CD8-positive, alpha-beta memory T cell (primary cell): ENCODE data around the gene FCER1A. TPM values are rescaled to one million over a fixed set of nuclear protein-coding genes. Genes with fewer than 3 reads are reported as not detected.

ENCODE experiments used
- CTCF ChIA-PET: fragments of 350-600 bp; sonication (Branson Sonifier 250); formaldehyde crosslinking; loops from one replicate; lab custom pipeline; 2021; ENCODE audit warnings: antibody characterized with exemption; lab: Charles Lee
- POLR2A ChIA-PET: fragments of 350-600 bp; sonication (Branson Sonifier 250); formaldehyde crosslinking; loops from one replicate; lab custom pipeline; 2021; ENCODE audit warnings: antibody characterized with exemption; lab: Charles Lee
- DNase-seq, 5 donors: peaks; one replicate each; pipeline versions ENCODE4 v3.0.0 to v3.0.0-alpha.2; 2020 to 2022; ENCODE audit warnings: mixed read lengths in 1 of 5
- H3K27ac ChIP-seq: one replicate; pipeline ENCODE4 v1.7.0; 2013; ENCODE audit warnings: low read depth, mild to moderate bottlenecking, low read length, moderate library complexity
- H3K27me3 ChIP-seq: 2 replicates; pipeline ENCODE4 v1.7.0; 2013; ENCODE audit warnings: low read length, mild to moderate bottlenecking; ENCODE audit not compliant: insufficient read depth, poor library complexity, severe bottlenecking
- H3K36me3 ChIP-seq: 2 replicates; pipeline ENCODE4 v1.7.0; 2013; ENCODE audit warnings: mild to moderate bottlenecking, low read length, moderate library complexity; ENCODE audit not compliant: insufficient read depth
- H3K4me1 ChIP-seq: 2 replicates; pipeline ENCODE4 v1.7.0; 2013; ENCODE audit warnings: mild to moderate bottlenecking, low read length, moderate library complexity; ENCODE audit not compliant: insufficient read depth
- H3K4me3 ChIP-seq: 2 replicates; pipeline ENCODE4 v1.7.0; 2013; ENCODE audit warnings: mild to moderate bottlenecking, low read length
- H3K9me3 ChIP-seq: 2 replicates; pipeline ENCODE4 v1.7.0; 2013; ENCODE audit warnings: mild to moderate bottlenecking, low read length
- H3K27ac Mint-ChIP-seq, 8 donors: one replicate each; pipeline ENCODE4 v1.8.0; 2020 to 2021; ENCODE audit warnings: mixed read lengths in 8 of 8, mild to moderate bottlenecking in 6 of 8, inconsistent platforms in 3 of 8, moderate library complexity in 3 of 8
- H3K27me3 Mint-ChIP-seq, 2 donors: one replicate each; pipeline ENCODE4 v1.8.0; 2020 to 2021; ENCODE audit warnings: mixed read lengths in 2 of 2, mild to moderate bottlenecking in 1 of 2, moderate library complexity in 1 of 2
- H3K36me3 Mint-ChIP-seq, 3 donors: one replicate each; pipeline ENCODE4 v1.8.0; 2020 to 2021; ENCODE audit warnings: mixed read lengths in 3 of 3, inconsistent platforms in 1 of 3, mild to moderate bottlenecking in 1 of 3
- H3K4me1 Mint-ChIP-seq, 3 donors: one replicate each; pipeline ENCODE4 v1.8.0; 2020 to 2021; ENCODE audit warnings: mixed read lengths in 3 of 3, inconsistent platforms in 1 of 3, mild to moderate bottlenecking in 1 of 3
- H3K4me3 Mint-ChIP-seq, 7 donors: one replicate each; pipeline ENCODE4 v1.8.0; 2020 to 2021; ENCODE audit warnings: mixed read lengths in 7 of 7, mild to moderate bottlenecking in 6 of 7, moderate library complexity in 4 of 7, inconsistent platforms in 2 of 7
- H3K9me3 Mint-ChIP-seq, 5 donors: one replicate each; pipeline ENCODE4 v1.8.0; 2020 to 2022; ENCODE audit warnings: mixed read lengths in 5 of 5, mild to moderate bottlenecking in 3 of 5, moderate library complexity in 2 of 5, inconsistent platforms in 1 of 5
- polyA plus RNA-seq: library from polyadenylated mRNA; unstranded; fragments of 300-500 nt; fragmentation: Illumina TruSeq; gene quantifications from one replicate; pipeline ENCODE4 v1.2.3, GENCODE V29; 2021
- total RNA-seq, 2 experiments: library from RNA; stranded (reverse); gene quantifications; one replicate each; pipeline ENCODE4 v1.2.3, GENCODE V29; 2021

The FCER1A gene
- total RNA-seq (not detected), polyA plus RNA-seq (not detected)

DNA sequence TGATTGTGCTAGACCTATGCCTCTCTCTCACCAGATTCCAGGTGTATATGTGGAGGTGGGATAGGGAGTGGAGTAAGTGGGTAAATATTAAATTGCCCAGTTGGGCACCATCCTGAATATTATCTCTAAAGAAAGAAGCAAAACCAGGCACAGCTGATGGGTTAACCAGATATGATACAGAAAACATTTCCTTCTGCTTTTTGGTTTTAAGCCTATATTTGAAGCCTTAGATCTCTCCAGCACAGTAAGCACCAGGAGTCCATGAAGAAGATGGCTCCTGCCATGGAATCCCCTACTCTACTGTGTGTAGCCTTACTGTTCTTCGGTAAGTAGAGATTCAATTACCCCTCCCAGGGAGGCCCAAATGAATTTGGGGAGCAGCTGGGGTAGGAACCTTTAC, at the start of gene FCER1A:
Gene FCER1A (plus strand): TSS at position 242 of the 400 bp plus-strand sequence. CDS start 29 bp downstream, at position 271.
- no peak for DNase-seq
- Histone ChIP-seq H3K36me3 (no peaks in the 10 kb centered on the region), H3K4me1 (no peaks in the 10 kb centered on the region), H3K4me3 (no peak within 1 kb of the TSS), H3K9me3 (no peaks in the 10 kb centered on the region), H3K27me3 (peaks cover 6% of the 10 kb centered on the region), H3K27ac (no peak within 1 kb of the TSS)
- H3K9me3 Mint-ChIP-seq = no peaks in the 10 kb centered on the region
- ChIA-PET POLR2A (no interaction called here), CTCF (no interaction called here)
- H3K4me3 Mint-ChIP-seq = peak within 1 kb of the TSS in 1 of 7 donors; percentile 24
- no peak within 1 kb of the TSS for H3K27ac Mint-ChIP-seq
- no peaks in the 10 kb centered on the region for H3K4me1 Mint-ChIP-seq
- H3K36me3 Mint-ChIP-seq = no peaks in the 10 kb centered on the region
- H3K27me3 Mint-ChIP-seq = peaks cover 13 to 44% of the 10 kb centered on the region in 2 donors

DNA sequence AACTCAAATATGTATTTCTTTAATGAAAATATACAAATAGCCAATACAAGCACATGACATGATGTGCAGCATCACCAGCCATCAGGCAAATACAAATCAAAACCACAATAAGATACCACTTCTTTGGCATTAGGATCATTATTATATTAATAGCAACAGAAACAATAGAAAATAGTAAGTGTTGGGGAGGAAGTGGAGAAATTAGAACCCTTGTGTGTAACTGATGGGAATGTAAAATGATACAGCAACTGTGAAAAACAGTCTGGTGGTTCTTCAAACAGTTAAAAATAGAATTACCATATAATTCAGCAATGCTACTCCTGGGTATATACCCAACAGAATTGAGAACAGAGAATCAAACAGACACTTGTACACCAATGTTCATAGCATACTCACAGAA, 40.8 kb upstream of the FCER1A start:
- Mint-ChIP-seq H3K27ac (no peak overlapping the region), H3K9me3 (peaks cover under 1 to 10% (median 3%) of the 10 kb centered on the region in 5 donors), H3K4me1 (peaks cover 0 to 1% (median 0%) of the 10 kb centered on the region in 3 donors), H3K27me3 (peaks cover 2 to 23% of the 10 kb centered on the region in 2 donors), H3K4me3 (no peak overlapping the region), H3K36me3 (peaks cover 0 to 1% (median 0%) of the 10 kb centered on the region in 3 donors)
- Histone ChIP-seq H3K27ac (no peak overlapping the region), H3K9me3 (no peaks in the 10 kb centered on the region), H3K36me3 (no peaks in the 10 kb centered on the region), H3K4me3 (no peak overlapping the region), H3K4me1 (no peaks in the 10 kb centered on the region), H3K27me3 (no peaks in the 10 kb centered on the region)
- CTCF ChIA-PET = no interaction called here
- no peak for DNase-seq
- POLR2A ChIA-PET = no interaction called here

DNA sequence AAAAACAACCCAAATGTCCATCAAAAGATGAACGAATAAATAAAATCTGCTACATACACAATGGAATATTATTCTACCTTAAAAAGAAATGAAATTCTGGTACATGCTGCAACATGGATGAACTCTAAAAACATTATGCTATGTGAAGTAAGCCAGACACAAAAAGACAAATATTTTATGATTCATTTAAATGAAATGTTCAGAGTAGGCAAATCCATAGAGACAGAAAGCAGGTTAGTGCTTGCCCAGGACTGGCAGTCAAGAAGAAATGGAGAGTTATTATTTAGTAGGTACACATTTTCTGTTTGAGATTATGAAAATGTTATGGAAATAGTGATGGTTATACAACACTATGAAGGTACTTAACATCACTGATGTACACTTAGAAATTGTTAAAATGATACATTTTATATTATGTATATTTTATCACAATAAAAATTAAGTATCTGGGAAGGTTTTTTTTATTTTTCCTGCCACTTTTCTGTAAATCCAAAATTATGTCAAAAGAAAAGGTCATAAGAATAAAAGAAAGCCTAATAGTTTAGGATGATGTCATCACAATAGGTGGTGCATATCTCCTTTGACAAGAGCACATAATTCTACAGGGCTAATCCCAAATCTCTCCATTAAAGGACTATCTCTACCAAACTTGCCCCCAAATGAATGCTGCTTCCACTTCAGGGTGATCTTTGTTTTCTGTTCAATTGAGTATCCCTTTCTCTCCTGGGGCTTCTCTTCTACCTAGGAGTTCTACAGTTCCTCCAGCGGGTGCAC, 40.2 kb upstream of the FCER1A start:
- ChIA-PET POLR2A (no interaction called here), CTCF (no interaction called here)
- Mint-ChIP-seq H3K36me3 (peaks cover 0 to 6% (median 0%) of the 10 kb centered on the region in 3 donors), H3K27me3 (peaks cover 2 to 28% of the 10 kb centered on the region in 2 donors), H3K9me3 (peaks cover 0 to 6% (median 2%) of the 10 kb centered on the region in 5 donors), H3K4me1 (peaks cover 0 to 7% (median 3%) of the 10 kb centered on the region in 3 donors), H3K4me3 (no peak overlapping the region), H3K27ac (no peak overlapping the region)
- H3K36me3 ChIP-seq = no peaks in the 10 kb centered on the region
- H3K4me3 ChIP-seq = no peak overlapping the region
- DNase-seq = no peak
- no peak overlapping the region for H3K27ac ChIP-seq
- no peaks in the 10 kb centered on the region for H3K9me3 ChIP-seq
- no peaks in the 10 kb centered on the region for H3K27me3 ChIP-seq
- H3K4me1 ChIP-seq = no peaks in the 10 kb centered on the region

DNA sequence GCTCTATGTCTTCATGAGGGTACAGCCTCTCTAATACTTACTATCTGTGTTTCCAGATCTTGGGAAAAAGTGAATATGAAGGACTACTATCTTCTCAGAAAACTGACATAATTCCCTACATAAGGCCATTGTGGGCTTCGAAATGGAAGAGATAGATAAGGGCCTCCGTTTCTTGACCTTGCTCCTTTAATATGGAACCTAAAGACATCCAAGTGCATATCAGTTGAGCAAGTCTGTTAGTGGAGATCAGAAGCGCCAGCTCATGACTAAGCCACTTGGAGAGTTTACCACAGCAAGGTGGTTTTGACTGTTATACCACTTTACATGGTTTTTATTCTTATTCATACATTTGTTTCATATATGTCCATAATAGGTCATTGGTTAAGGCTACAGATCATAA, 35.3 kb upstream of the FCER1A start:
- Mint-ChIP-seq H3K4me1 (peaks cover 0 to 7% (median 4%) of the 10 kb centered on the region in 3 donors), H3K27me3 (peaks cover 14 to 64% of the 10 kb centered on the region in 2 donors), H3K27ac (no peak overlapping the region), H3K36me3 (peaks cover 0 to 6% (median 0%) of the 10 kb centered on the region in 3 donors), H3K9me3 (peaks cover 0 to 4% (median 0%) of the 10 kb centered on the region in 5 donors), H3K4me3 (no peak overlapping the region)
- DNase-seq = no peak
- Histone ChIP-seq H3K4me1 (no peaks in the 10 kb centered on the region), H3K9me3 (no peaks in the 10 kb centered on the region), H3K4me3 (no peak overlapping the region), H3K27ac (no peak overlapping the region), H3K36me3 (no peaks in the 10 kb centered on the region), H3K27me3 (no peaks in the 10 kb centered on the region)
- CTCF ChIA-PET = no interaction called here
- POLR2A ChIA-PET = no interaction called here

DNA sequence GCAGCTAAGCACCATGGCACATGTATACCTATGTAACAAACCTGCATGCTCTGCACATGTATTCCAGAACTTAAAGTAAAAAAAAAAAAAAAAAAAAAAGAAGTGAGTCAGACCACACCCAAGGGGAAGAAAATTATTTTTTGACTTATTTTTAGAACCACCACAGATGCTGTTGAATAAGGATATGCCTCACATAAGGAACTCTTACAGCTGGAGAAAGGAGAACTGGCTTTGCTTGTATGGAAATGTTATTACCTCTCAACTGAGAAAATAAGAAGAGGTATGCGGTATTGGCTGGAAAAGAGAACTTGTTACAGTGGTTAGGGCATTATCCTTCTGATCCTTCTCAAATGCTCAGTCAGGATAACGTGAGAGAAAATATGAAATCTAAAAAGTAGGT, 27.5 kb upstream of the FCER1A start:
- H3K9me3 ChIP-seq = no peaks in the 10 kb centered on the region
- no peak overlapping the region for H3K27ac ChIP-seq
- no peaks in the 10 kb centered on the region for H3K36me3 ChIP-seq
- Mint-ChIP-seq H3K36me3 (no peaks in the 10 kb centered on the region), H3K4me3 (no peak overlapping the region), H3K4me1 (no peaks in the 10 kb centered on the region), H3K9me3 (peaks cover 0 to 4% (median 0%) of the 10 kb centered on the region in 5 donors), H3K27me3 (peaks cover 10 to 47% of the 10 kb centered on the region in 2 donors), H3K27ac (no peak overlapping the region)
- H3K4me1 ChIP-seq = no peaks in the 10 kb centered on the region
- ChIA-PET POLR2A (no interaction called here), CTCF (no interaction called here)
- no peaks in the 10 kb centered on the region for H3K27me3 ChIP-seq
- no peak overlapping the region for H3K4me3 ChIP-seq
- no peak for DNase-seq

DNA sequence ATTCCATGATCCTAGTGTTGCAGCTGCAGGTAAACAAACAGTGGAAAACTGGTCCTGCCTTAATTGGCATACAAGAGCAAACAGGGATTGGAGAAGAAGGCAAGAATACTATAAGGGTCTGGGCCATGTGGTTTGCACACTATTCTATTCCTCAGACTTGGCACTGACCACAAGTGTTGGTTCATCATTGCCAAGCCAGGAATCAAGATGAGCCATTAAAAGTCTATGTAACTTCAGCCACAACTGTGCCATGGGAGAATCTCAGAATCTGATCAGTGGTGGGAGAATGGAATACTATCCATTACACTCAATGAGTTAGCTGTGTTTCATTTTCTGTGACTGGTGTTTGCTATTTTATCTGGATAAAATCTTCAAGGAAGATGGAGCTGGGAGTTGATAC, 26.2 kb upstream of the FCER1A start:
- no peak overlapping the region for H3K27ac Mint-ChIP-seq
- peaks cover 10 to 39% of the 10 kb centered on the region in 2 donors for H3K27me3 Mint-ChIP-seq
- peaks cover 0 to 2% (median 0%) of the 10 kb centered on the region in 5 donors for H3K9me3 Mint-ChIP-seq
- H3K4me3 ChIP-seq = no peak overlapping the region
- no peak for DNase-seq
- no peaks in the 10 kb centered on the region for H3K9me3 ChIP-seq
- ChIA-PET CTCF (no interaction called here), POLR2A (no interaction called here)
- H3K4me3 Mint-ChIP-seq = no peak overlapping the region
- no peaks in the 10 kb centered on the region for H3K4me1 Mint-ChIP-seq
- no peaks in the 10 kb centered on the region for H3K36me3 Mint-ChIP-seq
- no peak overlapping the region for H3K27ac ChIP-seq
- no peaks in the 10 kb centered on the region for H3K4me1 ChIP-seq
- no peaks in the 10 kb centered on the region for H3K27me3 ChIP-seq
- no peaks in the 10 kb centered on the region for H3K36me3 ChIP-seq

DNA sequence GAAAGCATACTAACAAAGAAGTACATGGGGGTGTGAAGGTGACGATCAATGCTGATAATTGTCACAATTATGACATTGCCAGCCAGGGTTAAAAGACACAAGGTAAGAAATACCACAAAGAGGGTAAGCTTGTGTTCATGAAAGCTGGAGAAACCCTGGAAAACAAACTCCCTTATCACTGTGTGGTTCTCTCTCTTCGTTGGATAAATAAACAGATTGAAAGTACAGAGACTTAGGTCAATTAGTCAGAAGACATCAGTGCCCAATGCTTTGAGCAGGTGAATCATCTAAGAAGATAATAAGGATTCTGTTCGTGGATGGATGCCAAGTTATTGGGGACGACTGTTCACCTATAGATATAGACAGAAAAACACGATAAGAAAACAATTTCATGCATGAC, 22.4 kb upstream of the FCER1A start:
- Mint-ChIP-seq H3K27me3 (peaks cover 6 to 35% of the 10 kb centered on the region in 2 donors), H3K27ac (no peak overlapping the region), H3K4me3 (no peak overlapping the region), H3K4me1 (no peaks in the 10 kb centered on the region), H3K36me3 (no peaks in the 10 kb centered on the region), H3K9me3 (no peaks in the 10 kb centered on the region)
- ChIA-PET CTCF (no interaction called here), POLR2A (no interaction called here)
- no peak overlapping the region for H3K27ac ChIP-seq
- DNase-seq = no peak
- no peaks in the 10 kb centered on the region for H3K27me3 ChIP-seq
- no peaks in the 10 kb centered on the region for H3K4me1 ChIP-seq
- H3K9me3 ChIP-seq = no peaks in the 10 kb centered on the region
- H3K4me3 ChIP-seq = no peak overlapping the region
- no peaks in the 10 kb centered on the region for H3K36me3 ChIP-seq

DNA sequence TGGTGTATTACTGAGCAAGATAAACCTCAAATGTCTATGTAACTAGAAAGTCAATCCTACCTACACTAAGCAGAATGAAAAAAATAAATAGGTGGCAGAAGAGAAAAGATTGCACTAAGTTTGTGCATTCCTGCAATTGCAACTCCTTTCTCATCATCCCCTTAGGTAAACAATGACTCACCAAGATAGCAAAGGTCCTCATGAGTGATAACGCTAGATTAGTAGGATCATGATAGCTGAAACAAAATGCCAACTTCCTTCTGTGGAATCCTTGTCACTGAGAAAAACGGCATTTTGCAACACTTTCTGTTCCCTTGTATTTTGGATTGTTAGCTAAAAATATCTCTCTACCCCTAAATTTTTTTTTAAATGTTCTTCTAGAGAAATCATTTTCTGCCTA, 20.0 kb upstream of the FCER1A start:
- H3K4me1 ChIP-seq = no peaks in the 10 kb centered on the region
- Mint-ChIP-seq H3K27me3 (peaks cover 7 to 29% of the 10 kb centered on the region in 2 donors), H3K9me3 (no peaks in the 10 kb centered on the region), H3K27ac (no peak overlapping the region), H3K36me3 (no peaks in the 10 kb centered on the region), H3K4me3 (no peak overlapping the region), H3K4me1 (no peaks in the 10 kb centered on the region)
- H3K27ac ChIP-seq = no peak overlapping the region
- H3K4me3 ChIP-seq = no peak overlapping the region
- POLR2A ChIA-PET = no interaction called here
- no peaks in the 10 kb centered on the region for H3K9me3 ChIP-seq
- no peaks in the 10 kb centered on the region for H3K36me3 ChIP-seq
- CTCF ChIA-PET = no interaction called here
- no peak for DNase-seq
- no peaks in the 10 kb centered on the region for H3K27me3 ChIP-seq
